ENCODE results near the gene NPIPB2. TPM values are rescaled to one million over a fixed set of nuclear protein-coding genes. Genes with fewer than 3 reads are reported as not detected.

NPIPB2 gene
- total and polyA plus RNA-seq, 12 donors = 1.6 to 21.2 (median 4.4) TPM

GRCh38 chr16:11985250-11985649 is 43.4 kb upstream of the NPIPB2 start:
- no peaks in the 10 kb centered on the region for H3K9me3 ChIP-seq (replicated peaks in 1 of 3)
- TF ChIP-seq POLR2A (IDR thresholded peaks at IDR 0.05) = no peak
- TF ChIP-seq, protein P1, sequence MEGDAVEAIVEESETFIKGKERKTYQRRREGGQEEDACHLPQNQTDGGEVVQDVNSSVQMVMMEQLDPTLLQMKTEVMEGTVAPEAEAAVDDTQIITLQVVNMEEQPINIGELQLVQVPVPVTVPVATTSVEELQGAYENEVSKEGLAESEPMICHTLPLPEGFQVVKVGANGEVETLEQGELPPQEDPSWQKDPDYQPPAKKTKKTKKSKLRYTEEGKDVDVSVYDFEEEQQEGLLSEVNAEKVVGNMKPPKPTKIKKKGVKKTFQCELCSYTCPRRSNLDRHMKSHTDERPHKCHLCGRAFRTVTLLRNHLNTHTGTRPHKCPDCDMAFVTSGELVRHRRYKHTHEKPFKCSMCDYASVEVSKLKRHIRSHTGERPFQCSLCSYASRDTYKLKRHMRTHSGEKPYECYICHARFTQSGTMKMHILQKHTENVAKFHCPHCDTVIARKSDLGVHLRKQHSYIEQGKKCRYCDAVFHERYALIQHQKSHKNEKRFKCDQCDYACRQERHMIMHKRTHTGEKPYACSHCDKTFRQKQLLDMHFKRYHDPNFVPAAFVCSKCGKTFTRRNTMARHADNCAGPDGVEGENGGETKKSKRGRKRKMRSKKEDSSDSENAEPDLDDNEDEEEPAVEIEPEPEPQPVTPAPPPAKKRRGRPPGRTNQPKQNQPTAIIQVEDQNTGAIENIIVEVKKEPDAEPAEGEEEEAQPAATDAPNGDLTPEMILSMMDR (IDR thresholded peaks at IDR 0.05) = no peak
- no peaks in the 10 kb centered on the region for H3K4me1 ChIP-seq (replicated peaks in 1 of 2)
- WGBS, 4 donors = 69 to 94% (median 78%) methylated on average over 4 to 5 of the region's 5 CpGs
- H3K27me3 ChIP-seq = no peaks in the 10 kb centered on the region
- no peak for DNase-seq
- intact Hi-C loops (cut with DNase I) = no loop called here
- H3K4me3 ChIP-seq = no peak overlapping the region
- H3K27ac ChIP-seq = no peak overlapping the region
- no peaks in the 10 kb centered on the region for H3K36me3 ChIP-seq (replicated peaks in 1 of 2)

- Histone ChIP-seq H3K9me3 (replicated peaks in 1 of 3) (no peaks in the 10 kb centered on the region), H3K27ac (no peak overlapping the region), H3K36me3 (replicated peaks in 1 of 2) (no peaks in the 10 kb centered on the region), H3K4me1 (replicated peaks in 1 of 2) (peaks cover 7 to 21% of the 10 kb centered on the region in 2 donors), H3K4me3 (no peak overlapping the region), H3K27me3 (no peaks in the 10 kb centered on the region)
- intact Hi-C loops (cut with DNase I) = no loop called here
- TF ChIP-seq, protein P1 (IDR thresholded peaks at IDR 0.05) = no peak
- no peak for TF ChIP-seq POLR2A (IDR thresholded peaks at IDR 0.05)
- 77 to 84% (median 83%) methylated on average over 5 of the region's 5 CpGs for WGBS, 4 donors
- no peak for DNase-seq
These were observed 38.4 kb upstream of the NPIPB2 start for GRCh38 chr16:11980136-11980844.

- 76 to 84% (median 83%) methylated on average over 9 of the region's 9 CpGs for WGBS, 4 donors
These were observed 37.3 kb upstream of the NPIPB2 start for GRCh38 chr16:11979013-11979672.

GRCh38 chr16:11978080-11978479 is 36.2 kb upstream of the NPIPB2 start:
- Histone ChIP-seq H3K4me1 (replicated peaks in 1 of 2) (peaks cover 7 to 21% of the 10 kb centered on the region in 2 donors), H3K27ac (peak overlapping the region in 3 of 5 donors; percentile 13 to 72 (median 67)), H3K36me3 (replicated peaks in 1 of 2) (no peaks in the 10 kb centered on the region), H3K4me3 (peak overlapping the region in 1 of 4 donors; percentile 100), H3K9me3 (replicated peaks in 1 of 3) (no peaks in the 10 kb centered on the region), H3K27me3 (no peaks in the 10 kb centered on the region)
- WGBS, 4 donors = 80 to 94% (median 86%) methylated on average over 2 of the region's 2 CpGs
- no peak for TF ChIP-seq POLR2A (IDR thresholded peaks at IDR 0.05)
- TF ChIP-seq, protein P1 (IDR thresholded peaks at IDR 0.05) = no peak
- DNase-seq = no peak
- intact Hi-C loops (cut with DNase I) = loop anchor here (10.0 kb wide), 2 partner anchors 63 to 87 kb away; partner anchors contain the start of gene GSPT1 (in 1 of the 2)

More at GRCh38 chr16:11979013-11979672, 37.3 kb upstream of the NPIPB2 start:
- DNase-seq = no peak
- Histone ChIP-seq H3K4me3 (no peak overlapping the region), H3K27me3 (no peaks in the 10 kb centered on the region), H3K4me1 (replicated peaks in 1 of 2) (peaks cover 7 to 21% of the 10 kb centered on the region in 2 donors), H3K36me3 (replicated peaks in 1 of 2) (no peaks in the 10 kb centered on the region), H3K9me3 (replicated peaks in 1 of 3) (no peaks in the 10 kb centered on the region), H3K27ac (no peak overlapping the region)
- intact Hi-C loops (cut with DNase I) = loop anchor here (10.0 kb wide), 2 partner anchors 64 to 86 kb away; partner anchors contain the start of gene GSPT1 (in 1 of the 2)
- TF ChIP-seq POLR2A (IDR thresholded peaks at IDR 0.05) = no peak
- TF ChIP-seq, protein P1 (IDR thresholded peaks at IDR 0.05) = no peak
